KMS-11 (cell line): ENCODE results near the gene ACOT12.

Source experiments
- H2AFZ ChIP-seq: fragments of 200-600 bp; sonication (generic); 2 replicates; pipeline ENCODE4 v1.6.1; 2016; ENCODE audit warnings: antibody characterized with exemption, mixed run types, low read depth
- H3K27ac ChIP-seq: fragments of 200-600 bp; sonication (generic); 2 replicates; pipeline ENCODE4 v1.6.1; 2016; ENCODE audit warnings: mild to moderate bottlenecking, mixed run types
- H3K27me3 ChIP-seq: fragments of 200-600 bp; sonication (generic); 2 replicates; pipeline ENCODE4 v1.6.1; 2017; ENCODE audit warnings: mild to moderate bottlenecking, low read depth, mixed run types, moderate library complexity; ENCODE audit not compliant: insufficient read depth
- H3K36me3 ChIP-seq: fragments of 200-600 bp; sonication (generic); 2 replicates; pipeline ENCODE4 v1.6.1; 2017; ENCODE audit warnings: mild to moderate bottlenecking, mixed run types; ENCODE audit not compliant: insufficient read depth
- H3K4me1 ChIP-seq: fragments of 200-600 bp; sonication (generic); 2 replicates; pipeline ENCODE4 v1.6.1; 2016; ENCODE audit warnings: mild to moderate bottlenecking, low read depth, mixed run types; ENCODE audit not compliant: poor library complexity, severe bottlenecking
- H3K4me2 ChIP-seq: fragments of 200-600 bp; sonication (generic); 2 replicates; pipeline ENCODE4 v1.7.0; 2016; ENCODE audit warnings: mild to moderate bottlenecking, mixed run types
- H3K4me3 ChIP-seq: fragments of 200-600 bp; sonication (generic); IDR thresholded peaks from 2 replicates; pipeline ENCODE4 v1.6.1; 2017; ENCODE audit warnings: low read depth, low read length, mixed read lengths; ENCODE audit not compliant: insufficient read depth
- H3K79me2 ChIP-seq: fragments of 200-600 bp; sonication (generic); 2 replicates; pipeline ENCODE4 v1.6.1; 2016; ENCODE audit warnings: low read depth, mixed run types; ENCODE audit not compliant: insufficient read depth
- H3K9ac ChIP-seq: fragments of 200-600 bp; sonication (generic); 2 replicates; pipeline ENCODE4 v1.6.1; 2016; ENCODE audit warnings: mild to moderate bottlenecking, mixed run types
- H4K20me1 ChIP-seq: fragments of 200-600 bp; sonication (generic); 2 replicates; pipeline ENCODE4 v1.6.1; 2016; ENCODE audit warnings: mild to moderate bottlenecking, mixed run types; ENCODE audit not compliant: insufficient read depth
- TF ChIP-seq, protein P1 (sequence below): fragments of 200-600 bp; sonication (generic); conservative IDR thresholded peaks from 2 replicates; pipeline ENCODE4 v1.6.1; 2017; ENCODE audit warnings: low read depth, mild to moderate bottlenecking, antibody characterized with exemption, low read length, moderate library complexity, mixed read lengths

ACOT12 gene

DNA sequence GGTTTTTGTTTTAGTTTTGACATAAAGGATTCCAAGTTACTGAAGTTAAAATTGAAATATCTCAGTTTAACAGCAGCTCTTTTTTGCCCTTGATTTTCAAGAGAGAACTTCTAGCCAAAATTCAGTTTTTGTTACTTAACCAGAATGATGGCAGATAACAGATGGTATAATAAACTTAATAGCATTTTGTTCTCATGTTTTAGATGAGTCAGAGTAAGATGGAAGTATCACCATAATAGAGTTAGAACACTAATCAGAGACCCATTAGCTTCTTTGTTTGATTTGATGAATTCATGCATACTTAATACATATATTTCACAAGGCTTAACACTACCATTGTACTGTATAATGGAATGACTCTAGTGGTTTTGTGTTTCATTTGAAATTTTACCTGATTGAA, 80.7 kb downstream of the ACOT12 start:
- no peaks in the 10 kb centered on the region for H4K20me1 ChIP-seq
- H3K79me2 ChIP-seq = no peaks in the 10 kb centered on the region
- H3K4me2 ChIP-seq = no peak overlapping the region
- H3K4me3 ChIP-seq = no peak overlapping the region
- no peaks in the 10 kb centered on the region for H3K4me1 ChIP-seq
- no peaks in the 10 kb centered on the region for H3K27me3 ChIP-seq
- H3K36me3 ChIP-seq = no peaks in the 10 kb centered on the region
- no peak overlapping the region for H3K9ac ChIP-seq
- no peak overlapping the region for H3K27ac ChIP-seq
- no peak overlapping the region for H2AFZ ChIP-seq
- TF ChIP-seq, protein P1, sequence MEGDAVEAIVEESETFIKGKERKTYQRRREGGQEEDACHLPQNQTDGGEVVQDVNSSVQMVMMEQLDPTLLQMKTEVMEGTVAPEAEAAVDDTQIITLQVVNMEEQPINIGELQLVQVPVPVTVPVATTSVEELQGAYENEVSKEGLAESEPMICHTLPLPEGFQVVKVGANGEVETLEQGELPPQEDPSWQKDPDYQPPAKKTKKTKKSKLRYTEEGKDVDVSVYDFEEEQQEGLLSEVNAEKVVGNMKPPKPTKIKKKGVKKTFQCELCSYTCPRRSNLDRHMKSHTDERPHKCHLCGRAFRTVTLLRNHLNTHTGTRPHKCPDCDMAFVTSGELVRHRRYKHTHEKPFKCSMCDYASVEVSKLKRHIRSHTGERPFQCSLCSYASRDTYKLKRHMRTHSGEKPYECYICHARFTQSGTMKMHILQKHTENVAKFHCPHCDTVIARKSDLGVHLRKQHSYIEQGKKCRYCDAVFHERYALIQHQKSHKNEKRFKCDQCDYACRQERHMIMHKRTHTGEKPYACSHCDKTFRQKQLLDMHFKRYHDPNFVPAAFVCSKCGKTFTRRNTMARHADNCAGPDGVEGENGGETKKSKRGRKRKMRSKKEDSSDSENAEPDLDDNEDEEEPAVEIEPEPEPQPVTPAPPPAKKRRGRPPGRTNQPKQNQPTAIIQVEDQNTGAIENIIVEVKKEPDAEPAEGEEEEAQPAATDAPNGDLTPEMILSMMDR = no peak

DNA sequence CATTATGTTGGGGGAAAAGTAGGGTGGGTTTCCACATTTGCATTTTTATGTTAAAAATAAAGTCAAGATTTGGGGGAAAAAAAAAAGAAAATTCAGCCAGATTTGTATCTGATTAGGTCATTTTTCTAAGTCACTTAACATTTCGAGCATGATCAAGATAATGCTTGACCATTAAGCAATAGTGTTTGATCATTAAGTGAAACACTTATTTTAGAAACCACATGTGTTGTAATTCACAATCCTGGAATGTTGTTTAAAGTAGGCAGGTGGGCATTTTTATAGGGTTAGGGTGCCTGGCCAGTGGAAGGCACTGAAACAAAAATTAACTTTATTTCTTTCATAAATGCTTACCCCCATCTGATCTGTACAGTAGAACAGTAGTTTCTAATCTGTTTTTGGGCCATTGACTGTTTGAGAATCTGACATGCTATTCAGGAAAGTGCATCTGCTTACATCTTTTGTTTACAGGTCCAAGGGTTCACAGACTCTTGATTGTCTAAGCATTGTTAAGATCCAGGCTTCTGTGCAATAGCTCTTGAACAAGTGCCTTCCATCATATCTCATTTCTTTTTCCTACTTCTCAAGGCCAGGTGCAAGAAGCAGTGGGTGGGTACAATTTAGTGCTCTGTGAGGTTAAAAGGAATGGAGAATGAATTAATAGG, 83.4 kb downstream of the ACOT12 start:
- no peak overlapping the region for H3K27ac ChIP-seq
- no peaks in the 10 kb centered on the region for H3K27me3 ChIP-seq
- TF ChIP-seq, protein P1 = no peak
- H3K4me2 ChIP-seq = no peak overlapping the region
- no peak overlapping the region for H3K9ac ChIP-seq
- H3K4me1 ChIP-seq = no peaks in the 10 kb centered on the region
- no peaks in the 10 kb centered on the region for H3K36me3 ChIP-seq
- no peaks in the 10 kb centered on the region for H3K79me2 ChIP-seq
- no peak overlapping the region for H3K4me3 ChIP-seq
- no peaks in the 10 kb centered on the region for H4K20me1 ChIP-seq
- H2AFZ ChIP-seq = no peak overlapping the region

DNA sequence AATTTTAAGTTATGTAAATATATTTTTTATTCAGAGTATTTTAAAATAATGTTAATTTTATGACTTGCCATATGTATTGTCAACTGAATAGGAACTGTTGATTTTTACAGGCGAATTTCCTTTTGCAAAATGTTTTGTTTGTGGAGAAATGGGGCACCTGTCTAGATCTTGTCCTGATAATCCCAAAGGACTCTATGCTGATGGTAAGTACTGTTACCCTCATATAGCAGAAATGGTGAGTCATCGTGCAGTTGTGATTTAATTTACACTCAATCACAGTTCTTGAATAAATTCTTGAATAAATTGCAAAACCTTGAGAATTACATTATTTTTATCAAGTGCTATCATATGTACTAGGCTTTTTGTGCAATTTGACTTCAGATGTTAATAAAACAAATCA, 85.1 kb downstream of the ACOT12 start:
- TF ChIP-seq, protein P1 = no peak
- Histone ChIP-seq H4K20me1 (no peaks in the 10 kb centered on the region), H3K4me2 (no peak overlapping the region), H3K27me3 (no peaks in the 10 kb centered on the region), H3K4me3 (no peak overlapping the region), H2AFZ (no peak overlapping the region), H3K4me1 (no peaks in the 10 kb centered on the region), H3K36me3 (no peaks in the 10 kb centered on the region), H3K9ac (no peak overlapping the region), H3K79me2 (no peaks in the 10 kb centered on the region), H3K27ac (no peak overlapping the region)

DNA sequence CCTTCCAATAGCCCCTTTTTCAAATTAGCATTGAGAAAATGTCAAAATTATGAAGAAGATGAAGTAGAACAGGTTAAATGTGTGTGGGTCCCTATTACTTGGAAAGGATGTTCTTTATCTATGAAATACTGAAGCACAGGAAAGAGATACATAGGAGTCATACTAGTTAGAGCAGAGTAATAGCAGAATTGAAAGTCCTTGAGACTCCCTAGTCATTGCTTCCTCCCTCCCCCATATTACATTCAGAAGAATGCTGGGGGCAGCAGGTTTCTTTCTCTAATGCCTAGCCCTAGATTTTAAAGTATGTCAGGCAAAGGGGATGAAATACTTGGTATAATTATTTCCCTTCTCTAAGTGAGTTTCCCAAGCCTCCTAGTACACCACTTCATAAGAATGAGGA, 88.1 kb downstream of the ACOT12 start:
- Histone ChIP-seq H3K4me1 (no peaks in the 10 kb centered on the region), H3K27ac (no peak overlapping the region), H3K79me2 (no peaks in the 10 kb centered on the region), H4K20me1 (no peaks in the 10 kb centered on the region), H3K4me3 (no peak overlapping the region), H2AFZ (no peak overlapping the region), H3K9ac (no peak overlapping the region), H3K27me3 (no peaks in the 10 kb centered on the region), H3K4me2 (no peak overlapping the region), H3K36me3 (no peaks in the 10 kb centered on the region)
- TF ChIP-seq, protein P1 = no peak
